NT2/D1 (cell line): ENCODE data around the gene TMEM131.

Experiments used
- SUZ12 ChIP-seq: IDR thresholded peaks from 2 replicates; pipeline ENCODE4 v1.6.1; 2011; ENCODE audit not compliant: insufficient read length, insufficient read depth; ENCODE audit errors: extremely low read depth
- YY1 ChIP-seq: IDR thresholded peaks from 2 replicates; pipeline ENCODE4 v1.6.1; 2011; ENCODE audit not compliant: insufficient read length, insufficient read depth

- TF ChIP-seq SUZ12: no peak
- TF ChIP-seq YY1: no peak
Measured at GRCh38 chr2:97736185-97736584, 259.6 kb downstream of the TMEM131 start.
